ENCODE data around the gene FSD2.
"Not testable (repeated sequence)": the region's sequence is repeated elsewhere in the genome, so short reads cannot be mapped to it uniquely, and the experiment has no call there.

FSD2 gene

DNA sequence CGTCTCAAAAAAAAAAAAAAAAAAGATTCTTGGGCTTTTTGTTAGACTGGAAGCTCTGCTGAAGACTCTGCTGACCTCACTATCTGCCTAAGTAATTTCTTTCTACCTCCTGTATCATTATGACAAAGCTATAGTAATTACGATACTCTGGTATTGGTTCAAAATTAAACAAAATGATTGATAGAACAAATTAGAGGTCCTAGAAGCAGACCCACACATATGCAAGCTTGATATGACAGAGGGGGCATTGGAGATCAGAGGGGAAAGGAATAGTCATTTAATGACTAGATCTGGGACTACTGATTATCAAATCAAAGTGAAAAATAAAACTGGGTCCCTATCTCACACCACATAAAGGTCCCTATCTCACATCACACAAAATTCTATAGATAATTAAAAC, 74.3 kb downstream of the FSD2 start:
- no peak for DNase-seq (ENCODE audit: low spot score)

DNA sequence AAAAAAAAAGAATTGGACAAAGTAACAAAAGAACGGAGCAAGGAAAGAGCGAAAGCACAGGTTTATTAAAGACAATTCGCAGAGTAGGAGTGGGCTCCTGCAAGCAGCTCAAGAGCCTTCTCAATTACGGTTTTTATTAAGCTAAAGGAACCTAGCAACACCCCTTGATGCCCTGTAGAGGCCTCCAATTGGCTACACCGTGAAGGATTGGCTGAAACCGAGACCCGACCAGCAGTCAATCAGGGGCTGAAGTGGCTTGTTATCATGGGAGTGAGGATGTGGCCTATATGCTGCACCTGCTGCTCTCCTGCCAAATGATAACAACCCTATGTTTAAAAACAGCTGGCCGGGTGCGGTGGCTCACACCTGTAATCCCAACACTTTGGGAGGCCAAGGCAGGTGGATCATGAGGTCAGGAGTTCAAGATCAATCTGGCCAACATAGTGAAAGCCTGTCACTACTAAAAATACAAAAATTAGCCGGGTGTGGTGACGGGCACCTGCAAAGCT, 75.8 kb downstream of the FSD2 start:
- DNase-seq (ENCODE audit: low spot score) = no peak

DNA sequence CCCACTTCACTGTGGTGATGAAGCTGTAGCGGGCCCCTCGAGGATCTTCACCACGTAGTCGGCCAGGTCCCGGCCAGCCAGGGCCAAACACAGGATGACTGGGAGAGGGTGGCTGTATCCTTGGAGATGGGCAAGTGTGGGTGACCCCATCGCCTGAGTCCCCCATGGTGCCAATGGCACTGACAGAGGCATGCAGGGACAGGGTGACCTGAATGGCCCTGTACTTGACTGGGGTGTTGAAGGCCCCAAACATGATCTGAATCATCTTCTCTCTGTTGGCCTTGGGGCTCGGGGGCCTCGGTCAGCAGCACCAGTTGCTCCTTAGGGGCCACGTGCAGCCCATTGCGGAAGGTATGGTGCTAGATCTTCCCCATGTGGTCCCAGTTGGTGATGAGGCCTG, 79.1 kb downstream of the FSD2 start:
- DNase-seq (ENCODE audit: low spot score) = no peak

DNA sequence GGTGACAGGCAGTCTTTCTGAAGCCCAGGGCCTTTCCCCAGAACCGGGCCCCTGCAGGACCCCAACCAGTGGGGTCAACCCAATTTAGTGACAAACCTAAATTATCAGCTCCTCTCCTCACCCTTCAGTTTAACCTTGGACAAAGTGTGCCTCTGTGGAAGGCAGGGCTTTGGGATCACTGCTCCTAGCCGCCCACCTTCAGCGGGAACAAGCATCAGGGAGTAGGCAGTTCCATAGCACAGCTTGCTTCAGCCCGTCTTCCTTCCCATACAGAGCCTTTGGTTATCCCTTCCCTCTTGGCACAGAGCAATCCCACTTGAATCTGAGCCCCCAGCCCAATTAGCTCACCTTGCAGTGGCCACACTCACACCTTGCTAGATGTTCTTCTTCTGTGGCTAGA, 90.9 kb downstream of the FSD2 start:
- no peak for DNase-seq (ENCODE audit: low spot score)

DNA sequence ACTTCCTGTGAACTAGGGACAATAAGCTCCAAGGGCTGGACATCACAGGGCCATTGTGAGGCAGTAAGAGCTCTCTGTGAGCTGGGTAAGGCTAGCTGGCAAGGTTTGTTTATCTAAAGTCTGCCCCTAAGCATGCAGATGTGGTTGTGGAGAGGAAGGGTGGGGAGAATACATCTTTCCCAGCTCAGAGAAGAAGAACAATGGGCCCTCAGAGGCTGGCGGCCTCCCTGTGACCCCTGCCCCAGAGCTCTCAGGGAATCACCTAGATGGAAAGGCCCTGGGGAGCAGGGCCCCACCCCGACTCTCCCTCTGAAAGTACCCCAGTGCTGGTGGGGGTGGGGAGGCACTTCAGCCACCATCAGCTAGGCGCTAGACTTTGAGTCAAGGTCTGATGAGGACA, 91.9 kb downstream of the FSD2 start:
- DNase-seq (ENCODE audit: low spot score) = no peak

DNA sequence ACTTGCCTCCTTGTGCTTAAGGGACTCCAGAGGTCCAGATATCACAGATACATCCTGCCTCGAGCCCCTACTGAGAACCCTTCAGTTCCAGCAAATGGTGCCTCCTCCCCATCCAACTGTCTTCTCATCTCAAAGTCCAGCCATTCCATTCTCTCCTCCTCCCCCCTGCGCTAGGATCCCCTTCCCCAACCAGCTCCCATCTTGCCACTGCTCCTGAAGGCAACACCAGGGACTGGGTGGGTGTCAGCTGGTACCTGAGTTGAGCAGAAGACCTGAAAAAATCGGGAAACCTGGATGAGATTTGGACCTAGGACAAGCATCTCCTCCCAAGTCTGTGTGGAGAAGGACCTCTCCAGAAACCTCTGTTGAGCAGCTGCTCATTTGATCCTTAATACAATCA, 93.8 kb downstream of the FSD2 start:
- no peak for DNase-seq (ENCODE audit: low spot score)

DNA sequence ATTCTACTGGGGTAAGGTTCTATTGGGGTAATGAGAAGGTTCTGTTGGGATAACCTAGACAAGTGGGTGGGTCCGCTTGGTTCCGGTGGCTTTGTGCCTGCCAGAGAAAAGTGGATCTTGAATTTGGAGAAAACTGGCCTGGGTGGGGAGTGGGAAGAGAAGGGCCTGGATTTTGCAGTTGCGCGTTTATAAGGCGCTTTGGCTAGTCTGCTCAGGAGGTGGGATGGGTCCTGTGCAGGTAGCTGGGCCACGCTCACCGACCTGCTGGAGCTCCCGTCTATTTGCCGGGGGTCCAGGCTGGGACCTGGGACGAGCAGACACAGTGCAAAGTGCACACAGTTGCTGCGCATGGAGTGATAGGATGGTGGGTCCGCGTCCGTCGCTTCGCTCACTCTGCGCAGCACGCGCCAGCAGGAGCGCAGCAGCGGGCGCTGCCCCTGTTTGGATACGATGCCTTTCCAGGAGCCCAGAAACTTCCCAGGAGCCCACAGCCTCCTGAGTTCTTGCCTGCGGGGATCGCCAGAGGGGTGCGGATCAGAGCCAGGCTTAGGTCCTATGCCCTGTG, 94.9 kb downstream of the FSD2 start:
- no peak for DNase-seq (ENCODE audit: low spot score)

DNA sequence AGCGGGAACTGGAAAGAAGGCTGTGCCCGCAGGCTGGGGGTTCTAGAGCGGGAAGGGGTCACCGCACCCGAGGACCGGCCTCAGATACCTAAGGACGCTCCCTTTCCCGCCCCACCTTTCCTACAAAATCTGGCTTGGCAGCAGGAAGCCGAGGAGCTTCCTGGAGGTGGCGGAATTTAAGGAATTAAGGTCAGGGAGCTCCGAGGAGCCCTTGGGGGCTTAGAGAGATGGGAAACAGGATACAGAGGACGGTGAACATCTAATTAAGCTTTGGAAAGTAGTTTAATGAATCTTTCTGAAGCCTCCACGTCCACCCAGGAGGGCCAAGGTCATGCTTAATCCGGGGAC, 95.7 kb downstream of the FSD2 start:
- no peak for DNase-seq (ENCODE audit: low spot score)

DNA sequence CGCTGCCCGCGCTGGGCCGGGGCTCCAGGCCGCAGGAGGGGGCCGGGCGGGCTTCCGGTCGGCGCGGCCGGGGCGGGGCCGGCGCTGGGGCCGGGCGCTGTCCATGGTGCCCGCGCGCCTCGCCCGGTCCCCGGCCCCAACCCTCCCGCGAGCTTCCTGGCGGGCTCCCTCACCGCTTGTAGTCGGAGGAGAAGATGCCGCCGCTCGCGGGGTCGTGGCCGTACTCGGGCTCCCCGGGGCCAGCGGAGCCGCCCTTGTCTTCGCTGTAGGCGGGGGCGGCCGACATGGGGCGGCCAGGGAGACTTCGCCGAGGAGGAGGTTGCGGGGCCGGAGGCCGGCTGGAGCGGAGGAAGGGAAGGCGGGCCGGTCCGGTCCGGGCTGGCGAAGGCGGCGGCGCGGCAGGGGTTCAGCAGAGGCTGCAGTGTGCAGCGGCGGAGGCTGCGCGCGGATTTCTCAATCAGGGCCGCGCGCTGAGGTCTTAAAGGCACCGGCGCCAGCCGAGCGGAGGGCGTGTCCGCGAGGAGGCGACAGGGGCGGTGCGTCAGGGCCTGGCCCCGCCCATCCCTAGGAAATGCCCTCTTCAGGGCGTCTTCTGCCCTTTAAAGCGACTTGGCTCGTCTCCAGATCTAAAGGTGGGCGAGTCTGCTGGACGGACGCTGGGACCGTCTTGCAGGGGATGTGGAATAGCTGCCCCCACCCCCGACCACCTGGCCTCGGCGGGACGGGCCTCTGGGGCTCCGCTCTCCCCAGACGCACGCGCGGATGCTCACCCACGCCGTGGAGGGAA, 96.3 kb downstream of the FSD2 start, which contains the start of gene AP3B2:
Gene AP3B2, minus strand, starts transcription at position 455 of the 787 bp plus-strand sequence. Its CDS starts 169 bp downstream, at position 286.
- DNase-seq (ENCODE audit: low spot score) = peak; percentile 84

DNA sequence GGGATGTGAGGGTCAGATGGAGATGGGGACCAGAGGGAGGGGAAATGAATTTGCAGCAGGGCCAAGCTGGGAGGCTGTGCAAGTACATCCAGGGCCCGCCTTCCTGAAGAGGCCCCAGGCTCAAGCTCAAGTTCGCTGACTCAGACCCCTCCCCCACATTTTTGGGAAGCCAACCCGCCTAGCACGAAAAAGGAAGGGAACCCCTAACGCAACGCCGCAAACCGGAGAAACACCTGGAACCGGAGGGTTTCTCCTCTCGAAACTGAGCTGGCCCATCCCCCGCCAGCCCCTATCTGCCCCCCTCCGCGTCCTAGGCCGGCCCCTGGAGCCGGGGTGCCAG, 96.8 kb downstream of the FSD2 start:
- no peak for DNase-seq (ENCODE audit: low spot score)

DNA sequence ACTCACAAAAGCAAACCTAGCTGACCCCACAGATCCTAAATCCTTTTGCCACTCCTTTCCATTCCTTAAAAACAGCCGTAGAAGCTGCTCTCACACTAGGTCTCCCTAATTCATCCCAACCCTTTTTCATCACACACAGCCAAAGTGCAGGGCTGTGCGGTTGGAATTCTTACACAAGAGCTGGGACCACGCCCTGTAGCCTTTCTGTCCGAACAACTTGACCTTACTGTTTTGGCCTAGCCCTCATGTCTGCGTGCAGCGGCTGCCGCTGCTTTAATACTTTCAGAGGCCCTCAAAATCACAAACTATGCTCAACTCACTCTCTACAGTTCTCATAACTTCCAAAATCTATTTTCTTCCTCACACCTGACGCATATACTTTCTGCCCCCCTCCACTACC, 100.0 kb downstream of the FSD2 start:
- DNase-seq (ENCODE audit: low spot score) = not testable (repeated sequence)
